GM06990 (cell line): ENCODE results near the gene PNPLA3.

Experiments used
- DNase-seq: peaks from one replicate; pipeline ENCODE4 v3.0.0-alpha.2; 2011; ENCODE audit not compliant: insufficient read length; ENCODE audit errors: extremely low read depth
- H3K27me3 ChIP-seq: replicated peaks from 2 replicates; pipeline ENCODE4 v1.6.0; 2011; ENCODE audit warnings: low read length; ENCODE audit not compliant: control insufficient read depth, insufficient read depth
- H3K36me3 ChIP-seq: 2 replicates; pipeline ENCODE4 v1.5.1; 2011; ENCODE audit warnings: low read length; ENCODE audit not compliant: control insufficient read depth, insufficient read depth
- H3K4me3 ChIP-seq: replicated peaks from 2 replicates; pipeline ENCODE4 v1.5.1; 2011; ENCODE audit warnings: low read depth, mild to moderate bottlenecking, control low read depth, low read length
- CTCF ChIP-seq: IDR thresholded peaks from 2 replicates; pipeline ENCODE4 v1.5.1; 2011; ENCODE audit warnings: low read length, control low read depth, mild to moderate bottlenecking, inconsistent platforms; ENCODE audit not compliant: insufficient read depth, poor library complexity, severe bottlenecking

PNPLA3 gene

DNA sequence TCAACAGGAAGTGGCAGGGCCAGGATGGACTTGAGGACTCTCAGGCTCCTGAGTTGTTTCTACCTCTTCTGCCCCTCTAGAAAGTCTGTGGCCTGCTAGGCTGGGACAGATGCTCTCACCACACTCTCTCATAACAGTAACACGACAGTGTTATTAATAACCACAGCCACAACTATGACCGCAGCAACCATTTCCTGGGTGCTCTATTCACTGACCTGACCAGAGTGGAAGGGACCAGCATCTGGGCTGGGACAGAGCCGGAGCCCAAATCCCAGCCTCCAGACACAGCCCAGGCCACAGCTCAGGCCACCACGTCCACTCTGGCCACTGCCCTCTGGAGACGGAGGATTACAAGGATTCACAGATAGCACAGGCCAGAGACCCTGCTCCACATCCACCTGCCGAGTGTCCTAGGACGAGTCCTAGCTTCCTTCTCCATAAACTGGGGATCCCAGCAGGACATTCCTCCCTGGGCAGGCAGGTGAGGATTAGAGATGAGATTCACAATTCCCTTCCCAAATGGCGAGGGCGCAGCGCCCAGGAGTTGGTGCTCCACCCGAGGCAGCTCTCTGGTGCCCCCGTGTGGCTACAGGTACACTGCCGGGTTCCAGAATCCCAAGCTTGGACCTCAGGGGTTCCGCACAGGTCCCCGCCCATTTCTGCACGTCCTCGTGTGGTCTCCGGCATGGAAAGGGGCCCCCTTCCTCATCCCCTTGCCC lies 38.8 kb upstream of the PNPLA3 start:
- Histone ChIP-seq H3K36me3 (no peaks in the 10 kb centered on the region), H3K4me3 (peak overlapping the region; percentile 38), H3K27me3 (peaks cover 7% of the 10 kb centered on the region)
- DNase-seq = peak; percentile 66
- TF ChIP-seq CTCF = peak; percentile 95

DNA sequence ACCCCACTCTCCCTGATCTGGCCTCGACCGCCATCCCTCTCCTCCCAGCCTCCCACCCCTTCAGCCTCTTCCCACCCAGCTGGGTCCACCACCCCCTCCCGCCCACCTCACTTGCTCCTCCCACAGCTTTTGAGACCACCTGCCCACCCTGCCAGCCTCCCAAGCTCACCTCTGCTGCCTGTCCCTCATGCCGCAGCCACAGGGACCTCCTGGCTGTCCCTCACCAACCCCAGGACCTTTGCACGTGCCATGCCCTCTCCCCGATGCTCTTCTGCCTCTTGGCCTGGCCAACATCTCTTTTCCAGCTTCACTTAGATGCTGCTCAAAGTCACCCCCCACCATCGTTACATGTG lies 38.3 kb upstream of the PNPLA3 start:
- H3K4me3 ChIP-seq = no peak overlapping the region
- DNase-seq = no peak
- H3K36me3 ChIP-seq = no peaks in the 10 kb centered on the region
- H3K27me3 ChIP-seq = peaks cover 7% of the 10 kb centered on the region
- TF ChIP-seq CTCF = no peak

DNA sequence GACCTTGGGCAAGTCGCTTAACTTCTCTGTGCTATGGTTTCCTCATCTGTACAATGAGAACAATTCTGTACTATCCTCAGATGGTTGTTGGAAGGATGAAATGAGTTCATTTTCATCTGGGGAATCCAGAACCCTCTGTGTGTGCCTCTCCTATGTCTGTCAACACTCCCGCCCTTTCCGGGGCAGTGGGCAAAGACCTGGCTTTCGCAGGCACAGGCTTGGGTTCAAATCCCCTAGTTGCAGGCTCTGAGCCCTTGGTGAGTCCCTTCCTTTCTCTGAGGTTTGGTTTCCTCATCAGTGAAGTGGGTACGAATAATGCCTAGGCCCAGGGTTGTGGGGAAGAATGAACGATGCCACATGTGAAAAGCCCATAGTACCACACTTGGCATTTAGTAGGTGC lies 37.8 kb upstream of the PNPLA3 start:
- Histone ChIP-seq H3K36me3 (no peaks in the 10 kb centered on the region), H3K27me3 (peaks cover 7% of the 10 kb centered on the region), H3K4me3 (no peak overlapping the region)
- no peak for TF ChIP-seq CTCF
- no peak for DNase-seq

GRCh38 chr22:43886231-43886630 lies 37.4 kb upstream of the PNPLA3 start:
- H3K27me3 ChIP-seq = peaks cover 7% of the 10 kb centered on the region
- DNase-seq = no peak
- TF ChIP-seq CTCF = no peak

DNA sequence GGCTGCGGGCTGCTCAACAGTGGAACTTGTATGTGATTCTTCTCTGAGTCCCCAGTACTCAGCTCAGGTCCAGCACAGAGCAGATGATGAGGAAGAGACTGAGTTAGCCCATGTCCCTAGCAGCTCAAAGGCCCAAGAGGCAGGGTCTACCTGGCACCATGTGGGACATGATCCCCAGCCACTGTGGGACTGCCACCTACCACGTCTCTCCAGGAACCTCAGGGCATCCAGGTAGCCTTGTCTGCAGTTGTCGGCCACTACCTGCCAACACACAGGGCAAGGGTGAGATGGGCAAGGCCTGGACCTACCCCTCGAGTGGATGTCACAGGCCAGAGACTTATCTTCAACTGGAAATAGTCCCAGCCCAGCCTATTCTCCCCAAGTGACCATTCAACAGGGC lies 36.2 kb upstream of the PNPLA3 start:
- no peak for DNase-seq
- Histone ChIP-seq H3K36me3 (no peaks in the 10 kb centered on the region), H3K27me3 (peaks cover 8% of the 10 kb centered on the region), H3K4me3 (no peak overlapping the region)
- no peak for TF ChIP-seq CTCF

More at GRCh38 chr22:43886231-43886630, 37.4 kb upstream of the PNPLA3 start:
- Histone ChIP-seq H3K4me3 (no peak overlapping the region), H3K36me3 (no peaks in the 10 kb centered on the region)

GRCh38 chr22:43888740-43889139 lies 34.9 kb upstream of the PNPLA3 start:
- H3K4me3 ChIP-seq = no peak overlapping the region
- DNase-seq = no peak
- H3K36me3 ChIP-seq = no peaks in the 10 kb centered on the region
- H3K27me3 ChIP-seq = peaks cover 8% of the 10 kb centered on the region
- TF ChIP-seq CTCF = no peak
